T47D (cell line): ENCODE results near the gene PLXNA2.
A peak's percentile ranks its signal among the peaks of the same experiment; 100 is the strongest.

Source experiments
- DNase-seq, 2 experiments: peaks; one replicate each; pipeline versions ENCODE4 v3.0.0 to v3.0.0-alpha.2; 2011 to 2012; ENCODE audit warnings: low read depth in 1 of 2, low spot score in 1 of 2
- JUND ChIP-seq: IDR thresholded peaks from 2 replicates; pipeline ENCODE4 v1.6.1; 2012; ENCODE audit warnings: low read depth
- in situ Hi-C: cut with HindIII; loops from 2 replicates; pipeline ENCODE4 v1.10.0; 2016; ENCODE audit warnings: low sequenced_read_pairs, low pct_unique_long_range_greater_than_20kb

The PLXNA2 gene

GRCh38 chr1:208209896-208210589 is 34.1 kb downstream of the PLXNA2 start:
- in situ Hi-C loops = no loop called here
- no peak for DNase-seq
- no peak for TF ChIP-seq JUND

GRCh38 chr1:208209286-208209685 is 34.9 kb downstream of the PLXNA2 start:
- TF ChIP-seq JUND = no peak
- in situ Hi-C loops = no loop called here
- DNase-seq = peak in 1 of 2 experiments; percentile 82

DNA sequence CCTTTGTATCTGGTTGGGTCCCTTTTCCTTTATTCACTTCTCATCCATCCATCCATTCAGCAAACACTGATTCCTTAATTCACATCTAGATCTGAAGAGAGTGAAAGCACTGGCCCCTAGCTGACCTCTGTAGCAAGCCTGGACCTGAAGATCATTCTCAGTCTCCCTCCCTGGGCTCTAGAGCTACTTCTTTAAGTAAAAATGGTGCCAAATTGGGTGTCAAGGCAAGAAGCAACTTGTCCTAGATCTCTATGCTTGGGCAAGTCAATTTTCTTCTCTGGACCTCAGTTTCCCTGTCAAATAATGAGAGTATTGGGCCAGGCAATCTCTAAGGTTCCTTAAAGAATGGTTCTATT is 36.1 kb downstream of the PLXNA2 start:
- no peak for DNase-seq
- in situ Hi-C loops = no loop called here
- TF ChIP-seq JUND = no peak

GRCh38 chr1:208207388-208208131 is 36.6 kb downstream of the PLXNA2 start:
- peak in 1 of 2 experiments; percentile 77 for DNase-seq
- no peak for TF ChIP-seq JUND
- in situ Hi-C loops = no loop called here

GRCh38 chr1:208206092-208206698 is 38.0 kb downstream of the PLXNA2 start:
- in situ Hi-C loops = no loop called here
- no peak for DNase-seq
- no peak for TF ChIP-seq JUND

DNA sequence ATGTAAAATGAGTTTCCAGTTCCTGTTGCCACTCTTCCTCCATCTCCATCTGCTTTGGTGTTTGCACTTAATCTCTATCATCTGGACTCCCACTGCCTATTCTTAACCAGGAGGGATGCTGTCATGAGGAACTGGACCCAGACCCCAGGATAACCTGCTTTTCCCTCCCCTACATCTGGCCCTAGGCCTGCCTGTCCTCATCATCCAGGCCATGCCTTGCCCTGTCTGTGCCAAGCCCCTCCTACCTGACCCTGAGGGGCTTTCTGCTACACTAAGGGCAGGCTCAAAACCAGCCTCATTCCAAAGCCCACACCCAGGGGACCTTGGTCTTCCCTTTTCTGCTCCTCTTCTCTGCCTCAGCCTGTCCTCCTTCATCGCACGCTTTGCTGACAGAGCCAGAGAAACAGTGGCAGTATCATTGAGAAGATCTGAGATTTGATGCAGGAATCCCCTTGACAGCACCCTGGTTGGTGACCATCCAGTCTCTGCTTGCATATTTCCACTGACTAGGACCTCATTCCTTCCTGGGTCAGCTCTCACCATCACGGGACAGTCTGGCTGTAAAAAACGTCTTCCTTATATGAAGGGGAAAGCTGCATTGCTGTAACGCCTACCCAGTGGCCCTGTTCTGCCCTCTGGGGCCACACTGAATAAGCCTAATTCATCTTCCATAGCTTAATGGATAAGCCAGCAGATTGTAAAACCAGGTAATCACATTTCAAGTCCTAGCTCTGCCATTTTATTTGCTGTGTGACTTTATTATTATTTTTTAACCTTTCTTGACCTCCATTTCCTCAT is 38.8 kb downstream of the PLXNA2 start:
- no peak for TF ChIP-seq JUND
- in situ Hi-C loops = no loop called here
- no peak for DNase-seq

DNA sequence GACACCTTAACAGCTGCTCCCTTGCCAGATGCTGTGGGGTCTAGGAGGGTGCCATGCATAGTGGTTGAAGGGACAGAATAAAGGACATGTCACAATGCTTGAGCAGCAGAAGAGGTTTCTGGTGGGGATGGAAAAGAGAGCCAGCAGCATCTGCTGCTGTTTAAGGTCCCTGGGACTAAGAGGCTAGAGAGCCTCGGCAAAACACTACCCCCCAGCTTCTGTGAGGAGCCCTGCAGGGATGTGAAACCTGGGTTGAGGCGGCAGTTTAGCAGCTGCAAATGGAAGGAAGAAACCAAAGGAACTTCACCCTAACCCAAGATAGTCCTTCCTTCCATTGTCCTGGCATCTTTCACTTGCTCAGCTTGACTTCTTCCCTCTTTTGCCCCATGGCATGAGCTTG is 39.4 kb downstream of the PLXNA2 start:
- in situ Hi-C loops = no loop called here
- TF ChIP-seq JUND = no peak
- DNase-seq = no peak

- DNase-seq = no peak
- TF ChIP-seq JUND = 0 out of 2 replicates have a peak, but pooled peaks have one; percentile 3
- in situ Hi-C loops = no loop called here
These were observed 40.2 kb downstream of the PLXNA2 start for GRCh38 chr1:208203848-208204609.

DNA sequence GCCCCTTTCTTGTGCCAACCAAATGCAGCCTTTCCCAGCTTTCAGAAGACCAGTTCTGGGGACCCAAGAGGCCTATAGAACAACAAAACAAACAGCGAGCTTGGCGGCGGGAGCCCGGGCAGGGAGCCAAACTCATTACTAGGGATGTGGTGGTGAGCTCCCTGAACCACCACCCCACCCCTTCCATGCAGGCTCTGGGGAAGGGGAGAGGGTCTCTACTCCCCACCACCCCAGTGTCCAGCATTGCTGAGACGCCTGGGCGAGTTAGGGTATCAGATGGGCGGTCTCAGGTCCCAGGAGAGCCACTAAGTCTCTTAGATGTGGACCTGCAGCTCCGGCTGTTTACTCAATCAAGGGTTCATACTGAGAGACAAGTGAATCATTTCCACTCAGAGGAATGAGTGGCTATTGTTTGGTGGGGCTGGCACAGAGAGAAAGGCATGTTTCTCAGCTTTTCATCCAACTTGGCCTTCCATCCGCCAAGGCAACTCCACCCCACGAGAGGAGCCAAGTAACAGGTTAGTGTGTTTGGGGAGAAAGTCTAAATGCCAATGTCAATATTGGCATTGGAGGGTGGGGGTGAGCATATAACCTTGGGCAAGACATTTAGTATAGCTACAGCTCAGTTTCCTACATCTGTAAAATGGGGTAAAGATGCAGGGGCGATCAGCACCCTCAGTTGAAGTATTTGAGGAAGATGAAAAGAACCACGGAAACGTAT is 40.9 kb downstream of the PLXNA2 start:
- DNase-seq = peak; percentile 47 to 93
- in situ Hi-C loops = no loop called here
- peak; percentile 60; the same call in 1 of the 2 replicates for TF ChIP-seq JUND

DNA sequence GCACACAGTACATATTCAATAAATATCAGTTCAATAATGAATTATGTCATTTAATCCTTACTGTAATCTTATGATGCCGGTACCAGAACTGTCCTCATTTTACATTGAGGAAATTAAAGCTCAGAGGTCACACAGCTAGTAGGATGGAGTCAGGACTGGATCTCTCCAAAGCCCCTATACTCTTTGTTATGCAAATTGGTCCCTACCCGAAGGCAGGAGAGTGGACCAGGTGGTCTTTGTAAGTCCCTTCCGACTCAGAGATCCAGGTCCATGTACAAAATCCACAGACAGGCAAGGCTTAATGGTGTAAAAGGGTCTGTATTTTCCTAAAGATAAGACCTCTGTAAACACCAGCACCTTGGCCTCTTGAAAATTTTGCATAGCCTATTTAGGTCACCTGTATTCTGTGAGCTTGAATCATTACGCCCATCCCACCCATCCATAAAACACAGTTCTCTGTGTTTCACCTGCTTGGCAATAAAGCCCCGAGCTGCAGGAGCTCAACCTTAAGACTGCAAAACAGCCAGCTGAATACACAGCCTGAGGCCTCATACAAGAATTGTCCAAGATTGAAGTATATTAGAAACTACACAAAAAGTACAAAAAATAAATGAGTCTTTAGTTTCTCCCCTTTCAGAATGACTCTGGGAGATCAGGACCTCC is 41.7 kb downstream of the PLXNA2 start:
- in situ Hi-C loops = no loop called here
- DNase-seq = peak in 1 of 2 experiments; percentile 47
- no peak for TF ChIP-seq JUND

DNA sequence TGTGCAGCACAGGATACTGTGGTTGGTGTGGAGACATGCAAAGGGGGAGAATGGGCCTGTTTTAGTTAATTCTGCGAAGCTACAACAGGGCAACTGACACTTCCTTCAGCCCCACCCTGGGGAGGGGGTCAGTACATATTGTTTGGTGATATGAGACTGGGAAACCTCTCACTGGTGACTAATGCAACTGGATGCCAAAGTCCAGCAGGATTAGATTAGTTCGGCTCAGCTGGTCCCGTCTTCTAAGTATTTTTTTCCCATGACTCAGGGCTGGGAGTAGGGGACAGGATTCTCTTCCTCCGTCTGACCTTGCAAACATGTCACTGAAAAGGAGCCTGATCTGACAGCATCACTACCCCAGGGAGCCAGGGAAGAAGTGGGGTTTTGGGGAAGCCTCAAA is 43.0 kb downstream of the PLXNA2 start:
- in situ Hi-C loops = no loop called here
- TF ChIP-seq JUND = no peak
- no peak for DNase-seq
